ENCODE measurements around the gene PRSS37.
"Not testable (repeated sequence)": the region's sequence is repeated elsewhere in the genome, so short reads cannot be mapped to it uniquely, and the experiment has no call there.

Gene PRSS37

GRCh38 chr7:141841385-141841784 lies at the start of gene PRSS37:
Gene PRSS37 (minus strand): TSS chr7:141841485. CDS start chr7:141841049, 436 bp downstream.
- DNase-seq (ENCODE audit: low spot score), result no peak

- DNase-seq (ENCODE audit: low spot score), result no peak
Observed at GRCh38 chr7:141889321-141889720, 48.0 kb upstream of the PRSS37 start.

- DNase-seq (ENCODE audit: low spot score), result no peak
Observed at GRCh38 chr7:141884539-141885225, 43.4 kb upstream of the PRSS37 start.

GRCh38 chr7:141880960-141881359 lies 39.7 kb upstream of the PRSS37 start:
- no peak for DNase-seq (ENCODE audit: low spot score)

- no peak for DNase-seq (ENCODE audit: low spot score)
Observed at GRCh38 chr7:141877365-141877764, 36.1 kb upstream of the PRSS37 start.

- no peak for DNase-seq (ENCODE audit: low spot score)
Observed at GRCh38 chr7:141876371-141876770, 35.1 kb upstream of the PRSS37 start.

GRCh38 chr7:141875453-141875852 lies 34.2 kb upstream of the PRSS37 start:
- DNase-seq (ENCODE audit: low spot score), result no peak

GRCh38 chr7:141874787-141875186 lies 33.5 kb upstream of the PRSS37 start:
- DNase-seq (ENCODE audit: low spot score), result no peak

- DNase-seq (ENCODE audit: low spot score), result no peak
Observed at GRCh38 chr7:141872931-141873330, 31.6 kb upstream of the PRSS37 start.

GRCh38 chr7:141866974-141867373 lies 25.7 kb upstream of the PRSS37 start:
- no peak for DNase-seq (ENCODE audit: low spot score)

GRCh38 chr7:141864765-141865447 lies 23.6 kb upstream of the PRSS37 start:
- DNase-seq (ENCODE audit: low spot score), result no peak

GRCh38 chr7:141860207-141860606 lies 18.9 kb upstream of the PRSS37 start:
- no peak for DNase-seq (ENCODE audit: low spot score)

GRCh38 chr7:141847996-141848395 lies 6.7 kb upstream of the PRSS37 start:
- no peak for DNase-seq (ENCODE audit: low spot score)

GRCh38 chr7:141844256-141844655 lies 3.0 kb upstream of the PRSS37 start:
- DNase-seq (ENCODE audit: low spot score), result no peak

- DNase-seq (ENCODE audit: low spot score), result no peak
Observed at GRCh38 chr7:141842904-141843303, 1.6 kb upstream of the PRSS37 start.

- no peak for DNase-seq (ENCODE audit: low spot score)
Observed at GRCh38 chr7:141840708-141841107, 577 bp downstream of the PRSS37 start.

GRCh38 chr7:141839256-141839655 lies 2.0 kb downstream of the PRSS37 start:
- no peak for DNase-seq (ENCODE audit: low spot score)

GRCh38 chr7:141838581-141838980 lies 2.7 kb downstream of the PRSS37 start:
- DNase-seq (ENCODE audit: low spot score), result no peak

GRCh38 chr7:141837683-141838082 lies 3.6 kb downstream of the PRSS37 start:
- DNase-seq (ENCODE audit: low spot score), result no peak

- DNase-seq (ENCODE audit: low spot score), result not testable (repeated sequence)
Observed at GRCh38 chr7:141822432-141822831, 18.9 kb downstream of the PRSS37 start.

GRCh38 chr7:141820067-141820466 lies 21.2 kb downstream of the PRSS37 start:
- DNase-seq (ENCODE audit: low spot score), result no peak

GRCh38 chr7:141792526-141792925 lies 48.8 kb downstream of the PRSS37 start:
- DNase-seq (ENCODE audit: low spot score), result no peak

- DNase-seq (ENCODE audit: low spot score), result no peak
Observed at GRCh38 chr7:141789917-141790316, 51.4 kb downstream of the PRSS37 start, which contains the start of gene TAS2R5. Gene TAS2R5 (plus strand): TSS chr7:141790217. CDS start chr7:141790362, 145 bp downstream.

GRCh38 chr7:141788296-141788695 lies 53.0 kb downstream of the PRSS37 start:
- no peak for DNase-seq (ENCODE audit: low spot score)
